Sigmoid colon (tissue), 4 donors: Measurements from ENCODE around the gene LMOD1.

ENCODE experiments used
- EP300 ChIP-seq, 4 donors: sonication (generic); formaldehyde crosslinking; IDR thresholded peaks; one replicate each; pipeline ENCODE4 v1.6.1; 2017; ENCODE audit warnings: antibody characterized with exemption in 4 of 4
- POLR2A ChIP-seq, 2 donors: fragments of 450-650 bp; IDR thresholded peaks; one replicate each; pipeline ENCODE4 v1.6.1; 2016; ENCODE audit warnings: antibody characterized with exemption in 2 of 2, mild to moderate bottlenecking in 2 of 2, moderate library complexity in 2 of 2
- POLR2AphosphoS5 ChIP-seq, 4 donors: sonication (generic); formaldehyde crosslinking; IDR thresholded peaks; one replicate each; pipeline ENCODE4 v1.6.1; 2017; ENCODE audit warnings: antibody characterized with exemption in 4 of 4
- TF ChIP-seq, protein P1 (sequence below), 4 experiments: fragments of 450-650 bp in 3 of 4; fragments of 200-600 bp in 1 of 4; IDR thresholded peaks; one replicate each; pipeline ENCODE4 v1.5.1; 2016 to 2019; ENCODE audit warnings: antibody characterized with exemption in 4 of 4, mild to moderate bottlenecking in 3 of 4, moderate library complexity in 2 of 4

DNA sequence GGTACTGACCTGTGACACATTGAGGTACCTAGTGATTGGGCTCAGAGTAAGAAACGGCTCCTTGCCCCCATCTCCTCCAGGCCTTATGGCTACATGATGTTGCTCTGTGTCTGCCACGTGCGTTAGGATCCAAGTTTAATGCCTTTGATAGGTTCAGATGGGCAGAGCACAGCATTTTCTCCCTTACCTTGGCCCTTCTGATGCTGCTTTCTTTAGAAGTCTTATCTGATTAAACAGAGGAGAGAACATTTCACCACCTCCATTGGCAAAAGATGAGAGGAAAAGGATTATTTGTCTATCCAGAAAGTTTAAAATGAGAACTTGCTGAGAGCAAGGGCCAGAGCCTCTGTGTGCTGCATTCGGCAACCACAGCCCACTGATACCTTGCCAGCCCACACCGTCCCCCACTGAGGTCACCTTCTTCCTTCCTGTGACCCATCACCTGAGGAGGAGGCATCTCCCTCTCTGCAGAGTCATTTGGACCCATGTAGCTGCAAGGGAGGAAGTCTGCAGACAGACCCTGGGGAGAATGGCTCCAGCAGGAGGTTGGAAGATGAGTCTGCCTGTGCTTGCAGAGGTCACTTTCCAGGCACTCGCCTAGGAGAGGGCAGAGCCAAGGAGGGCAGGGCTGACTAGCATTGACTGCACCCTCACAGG, 41.0 kb downstream of the LMOD1 start:
- TF ChIP-seq, protein P1, sequence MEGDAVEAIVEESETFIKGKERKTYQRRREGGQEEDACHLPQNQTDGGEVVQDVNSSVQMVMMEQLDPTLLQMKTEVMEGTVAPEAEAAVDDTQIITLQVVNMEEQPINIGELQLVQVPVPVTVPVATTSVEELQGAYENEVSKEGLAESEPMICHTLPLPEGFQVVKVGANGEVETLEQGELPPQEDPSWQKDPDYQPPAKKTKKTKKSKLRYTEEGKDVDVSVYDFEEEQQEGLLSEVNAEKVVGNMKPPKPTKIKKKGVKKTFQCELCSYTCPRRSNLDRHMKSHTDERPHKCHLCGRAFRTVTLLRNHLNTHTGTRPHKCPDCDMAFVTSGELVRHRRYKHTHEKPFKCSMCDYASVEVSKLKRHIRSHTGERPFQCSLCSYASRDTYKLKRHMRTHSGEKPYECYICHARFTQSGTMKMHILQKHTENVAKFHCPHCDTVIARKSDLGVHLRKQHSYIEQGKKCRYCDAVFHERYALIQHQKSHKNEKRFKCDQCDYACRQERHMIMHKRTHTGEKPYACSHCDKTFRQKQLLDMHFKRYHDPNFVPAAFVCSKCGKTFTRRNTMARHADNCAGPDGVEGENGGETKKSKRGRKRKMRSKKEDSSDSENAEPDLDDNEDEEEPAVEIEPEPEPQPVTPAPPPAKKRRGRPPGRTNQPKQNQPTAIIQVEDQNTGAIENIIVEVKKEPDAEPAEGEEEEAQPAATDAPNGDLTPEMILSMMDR (IDR thresholded peaks at IDR 0.05): no peak
- no peak for TF ChIP-seq POLR2A (IDR thresholded peaks at IDR 0.05)
- TF ChIP-seq POLR2AphosphoS5 (IDR thresholded peaks at IDR 0.05): peak in 1 of 4 donors; percentile 8
- no peak for TF ChIP-seq EP300 (IDR thresholded peaks at IDR 0.05)
